Nephron (organoid): Measurements from ENCODE around the gene APOL4.

Experiments used
- H3K27ac Mint-ChIP-seq, 3 experiments: 2 replicates each; pipeline ENCODE4 v1.8.0; 2020; ENCODE audit warnings: mixed read lengths in 3 of 3, mild to moderate bottlenecking in 2 of 3, moderate library complexity in 1 of 3
- H3K27me3 Mint-ChIP-seq: 2 replicates; pipeline ENCODE4 v1.8.0; 2021; ENCODE audit warnings: low read depth, mild to moderate bottlenecking, moderate library complexity, mixed read lengths
- H3K36me3 Mint-ChIP-seq: 2 replicates; pipeline ENCODE4 v1.8.0; 2020; ENCODE audit warnings: low read depth, mixed read lengths
- H3K4me1 Mint-ChIP-seq: 2 replicates; pipeline ENCODE4 v1.8.0; 2020; ENCODE audit warnings: mixed read lengths
- H3K4me3 Mint-ChIP-seq, 3 experiments: 2 replicates each; pipeline ENCODE4 v1.8.0; 2020; ENCODE audit warnings: mild to moderate bottlenecking in 3 of 3, mixed read lengths in 3 of 3, moderate library complexity in 2 of 3
- H3K9me3 Mint-ChIP-seq: 2 replicates; pipeline ENCODE4 v1.8.0; 2020; ENCODE audit warnings: mixed read lengths
- CTCF ChIP-seq, 3 experiments: fragments of 200-600 bp; sonication (generic); IDR thresholded peaks; one replicate each; pipeline ENCODE4 v1.5.0; 2021; ENCODE audit warnings: antibody characterized with exemption in 3 of 3; ENCODE audit not compliant: unreplicated experiment in 3 of 3

Gene APOL4

DNA sequence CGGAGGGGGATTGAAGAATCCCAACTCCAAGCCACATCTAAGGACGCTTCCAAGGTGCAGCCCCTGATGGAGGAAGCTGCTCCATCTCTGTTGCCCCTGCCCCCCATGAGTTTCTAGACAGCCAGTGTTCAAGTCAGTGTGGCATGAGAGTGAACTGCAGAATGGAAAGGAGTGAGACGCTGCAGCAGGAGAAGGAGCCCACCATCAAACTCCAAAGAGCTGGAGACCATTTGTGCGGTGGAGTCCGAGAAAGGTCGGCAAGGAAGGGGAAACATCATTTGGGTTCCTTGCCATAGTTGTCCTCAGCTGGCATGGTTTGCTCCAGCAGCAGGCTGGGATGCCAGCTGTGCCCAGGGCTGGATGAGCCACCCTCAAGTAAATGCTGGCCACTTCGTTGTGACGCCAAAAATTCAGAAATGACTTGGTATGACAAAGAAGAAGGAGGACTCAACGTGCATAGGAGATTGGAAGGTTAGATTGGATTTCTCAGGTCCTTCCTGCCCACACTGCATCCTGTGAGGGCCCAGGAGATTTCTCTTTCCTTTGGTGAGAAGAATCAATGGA, 21.4 kb upstream of the APOL4 start:
- H3K4me1 Mint-ChIP-seq: peaks cover 34% of the 10 kb centered on the region
- no peak for TF ChIP-seq CTCF (IDR thresholded peaks at IDR 0.05; ENCODE audit: unreplicated experiment in 3 of 3)
- no peak overlapping the region for H3K4me3 Mint-ChIP-seq
- H3K36me3 Mint-ChIP-seq: peaks cover 4% of the 10 kb centered on the region
- peak overlapping the region in 1 of 3 experiments; percentile 33 for H3K27ac Mint-ChIP-seq
- H3K27me3 Mint-ChIP-seq: no peaks in the 10 kb centered on the region
- H3K9me3 Mint-ChIP-seq: no peaks in the 10 kb centered on the region

DNA sequence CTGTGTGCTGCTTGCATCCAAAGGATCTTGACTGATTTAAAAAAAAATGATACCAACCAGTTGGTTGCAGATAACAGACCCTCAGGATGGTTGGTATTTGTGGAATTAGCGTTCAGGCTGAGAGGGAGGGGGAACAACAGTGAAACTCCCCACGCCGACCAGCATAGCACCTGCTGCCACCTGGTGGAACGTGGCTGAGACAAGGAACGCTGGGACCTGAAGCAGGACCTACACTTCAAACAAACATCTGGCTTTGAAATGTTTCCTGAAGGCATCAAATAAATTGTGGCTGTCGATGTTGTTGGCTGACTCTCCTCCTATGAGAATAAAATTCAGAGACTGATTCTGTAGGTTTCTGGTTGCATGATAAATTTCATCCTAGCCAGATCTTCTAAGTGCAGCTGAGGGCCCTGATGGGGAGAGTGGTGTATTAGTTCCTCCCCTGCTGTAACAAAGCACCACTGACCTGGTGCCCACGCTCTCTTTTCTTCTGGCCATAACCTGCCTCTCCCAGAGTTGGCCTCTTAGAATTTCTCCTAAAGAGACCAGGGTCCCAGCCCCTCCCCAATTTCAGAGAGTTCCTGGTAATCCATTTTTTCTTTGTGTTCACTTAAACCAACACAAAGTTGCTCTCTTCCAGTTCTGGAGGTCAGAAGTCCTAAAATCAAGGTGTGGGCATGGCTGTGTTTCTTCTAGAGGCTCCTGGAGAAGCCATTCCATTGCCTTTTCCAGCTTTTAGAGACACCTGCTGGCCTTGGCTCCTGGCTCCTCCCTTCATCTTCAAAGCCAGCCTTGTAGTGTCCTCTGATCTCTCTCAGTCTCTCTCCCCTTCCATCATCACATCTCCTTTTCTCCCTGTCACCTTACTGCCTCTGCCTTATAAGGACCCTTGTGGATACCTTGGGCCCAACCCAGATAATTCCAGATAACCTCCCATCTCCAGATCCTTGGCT, 20.5 kb upstream of the APOL4 start:
- no peak overlapping the region for H3K4me3 Mint-ChIP-seq
- peaks cover 34% of the 10 kb centered on the region for H3K4me1 Mint-ChIP-seq
- H3K9me3 Mint-ChIP-seq: no peaks in the 10 kb centered on the region
- TF ChIP-seq CTCF (IDR thresholded peaks at IDR 0.05; ENCODE audit: unreplicated experiment in 3 of 3): peak; percentile 63 to 68 (median 67)
- H3K36me3 Mint-ChIP-seq: no peaks in the 10 kb centered on the region
- peak overlapping the region in 2 of 3 experiments; percentile 32 to 53 for H3K27ac Mint-ChIP-seq
- no peaks in the 10 kb centered on the region for H3K27me3 Mint-ChIP-seq

GRCh38 chr22:36220451-36220921, 18.9 kb upstream of the APOL4 start:
- no peaks in the 10 kb centered on the region for H3K36me3 Mint-ChIP-seq
- no peak overlapping the region for H3K4me3 Mint-ChIP-seq
- no peaks in the 10 kb centered on the region for H3K9me3 Mint-ChIP-seq
- H3K27ac Mint-ChIP-seq: peak overlapping the region in 2 of 3 experiments; percentile 34 to 41
- peaks cover 34% of the 10 kb centered on the region for H3K4me1 Mint-ChIP-seq
- no peak for TF ChIP-seq CTCF (IDR thresholded peaks at IDR 0.05; ENCODE audit: unreplicated experiment in 3 of 3)
- H3K27me3 Mint-ChIP-seq: peaks cover 2% of the 10 kb centered on the region

DNA sequence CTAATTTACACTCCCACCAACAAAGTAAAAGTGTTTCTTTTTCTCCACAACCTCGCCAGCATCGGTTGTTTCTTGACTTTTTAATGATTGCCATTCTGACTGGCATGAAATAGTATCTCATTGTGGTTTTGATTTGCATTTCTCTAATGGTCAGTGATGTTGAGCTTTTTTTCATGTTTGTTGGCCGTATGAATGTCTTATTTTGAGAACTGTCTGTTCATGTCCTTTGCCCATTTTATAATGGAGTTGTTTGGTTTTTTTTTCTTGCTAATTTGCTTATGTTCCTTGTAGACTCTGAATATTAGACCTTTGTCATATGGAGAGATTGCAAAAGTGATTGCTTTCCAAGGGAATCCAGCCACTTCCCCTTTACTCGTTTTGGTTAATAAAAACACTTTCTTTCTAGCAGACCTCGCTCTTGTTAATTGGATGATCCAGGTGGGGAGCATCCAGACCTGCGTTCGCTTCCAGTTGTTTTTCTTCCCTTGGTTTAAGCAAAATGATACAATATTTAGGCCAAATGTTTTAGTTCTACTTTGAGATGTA, 17.1 kb upstream of the APOL4 start:
- Mint-ChIP-seq H3K27ac (no peak overlapping the region), H3K27me3 (peaks cover 5% of the 10 kb centered on the region), H3K4me1 (peaks cover 41% of the 10 kb centered on the region), H3K36me3 (no peaks in the 10 kb centered on the region), H3K4me3 (no peak overlapping the region), H3K9me3 (no peaks in the 10 kb centered on the region)
- TF ChIP-seq CTCF (IDR thresholded peaks at IDR 0.05; ENCODE audit: unreplicated experiment in 3 of 3): no peak

- Mint-ChIP-seq H3K27me3 (peaks cover 5% of the 10 kb centered on the region), H3K4me3 (no peak overlapping the region), H3K4me1 (peaks cover 25% of the 10 kb centered on the region), H3K9me3 (peaks cover 2% of the 10 kb centered on the region), H3K36me3 (no peaks in the 10 kb centered on the region), H3K27ac (peak overlapping the region in 1 of 3 experiments; percentile 50)
- TF ChIP-seq CTCF (IDR thresholded peaks at IDR 0.05; ENCODE audit: unreplicated experiment in 3 of 3): no peak
Measured at GRCh38 chr22:36215981-36216380, 14.4 kb upstream of the APOL4 start.
